H1 (cell line): ENCODE measurements around the gene ITGB1BP1. TPM values are rescaled to one million over a fixed set of nuclear protein-coding genes. Genes with fewer than 3 reads are reported as not detected.

Experiments used
- CTCF ChIA-PET: fragments of 300-600 bp; sonication (Branson Sonifier 250); formaldehyde crosslinking; loops from one replicate; lab custom pipeline; 2021; ENCODE audit not compliant: partially characterized antibody; lab: Charles Lee
- POLR2A ChIA-PET: fragments of 300-600 bp; sonication (Branson Sonifier 250); formaldehyde crosslinking; loops from one replicate; lab custom pipeline; 2021; ENCODE audit warnings: inconsistent platforms; ENCODE audit not compliant: partially characterized antibody; lab: Charles Lee
- DNase-seq, 2 experiments: peaks; one replicate each; pipeline versions ENCODE4 v3.0.0 to v3.0.0-alpha.2; 2010 to 2022; ENCODE audit warnings: low spot score in 2 of 2, low read depth in 1 of 2, mixed read lengths in 1 of 2
- FAIRE-seq: peaks from 2 replicates; lab custom pipeline; 2011; peaks lifted over from hg19 to GRCh38; lab: Jason Lieb, UNC
- H2AFZ ChIP-seq: 2 replicates; pipeline ENCODE4 v1.8.1; 2012; ENCODE audit warnings: low read length, inconsistent platforms
- H2AK5ac ChIP-seq: 2 replicates; pipeline ENCODE4 v1.6.1; 2013; ENCODE audit warnings: low read depth, low read length
- H2BK120ac ChIP-seq: replicated peaks from 2 replicates; pipeline ENCODE3; 2013; ENCODE audit warnings: low read depth, low read length, inconsistent platforms
- H2BK12ac ChIP-seq: 2 replicates; pipeline ENCODE4 v1.6.1; 2013; ENCODE audit warnings: low read depth, low read length
- H2BK15ac ChIP-seq: 2 replicates; pipeline ENCODE4 v1.6.1; 2013; ENCODE audit warnings: low read length
- H2BK20ac ChIP-seq: 2 replicates; pipeline ENCODE4 v1.6.1; 2013; ENCODE audit warnings: low read length
- H2BK5ac ChIP-seq: 2 replicates; pipeline ENCODE4 v1.6.1; 2013; ENCODE audit warnings: low read depth, low read length
- H3K14ac ChIP-seq: 2 replicates; pipeline ENCODE4 v1.6.1; 2013; ENCODE audit warnings: inconsistent platforms; ENCODE audit not compliant: insufficient read length
- H3K18ac ChIP-seq: 2 replicates; pipeline ENCODE4 v1.6.1; 2013; ENCODE audit warnings: low read length; ENCODE audit errors: extremely low read depth
- H3K23ac ChIP-seq: 2 replicates; pipeline ENCODE4 v1.6.1; 2013; ENCODE audit warnings: inconsistent platforms; ENCODE audit not compliant: insufficient read length
- H3K23me2 ChIP-seq: 2 replicates; pipeline ENCODE4 v1.6.1; 2013; ENCODE audit warnings: low read depth, low read length
- H3K27ac ChIP-seq: 2 replicates; pipeline ENCODE4 v1.6.1; 2011; ENCODE audit warnings: low read depth, low read length, inconsistent platforms
- H3K27me3 ChIP-seq, 4 experiments: replicated peaks in 1 of 4; 1 replicate in 1 of 4; 2 replicates in 3 of 4; pipeline versions ENCODE4 v1.6.1 to v1.8.1; 2011 to 2013; ENCODE audit warnings: low read length in 3 of 4, mild to moderate bottlenecking in 3 of 4, inconsistent platforms in 2 of 4, mixed read lengths in 2 of 4, moderate library complexity in 1 of 4; ENCODE audit not compliant: control insufficient read depth in 3 of 4, insufficient read depth in 3 of 4; ENCODE audit errors: extremely low read depth in 1 of 4
- H3K36me3 ChIP-seq, 4 experiments: 2 replicates each; pipeline versions ENCODE4 v1.6.1 to v1.8.1; 2011 to 2013; ENCODE audit warnings: mild to moderate bottlenecking in 4 of 4, low read length in 3 of 4, moderate library complexity in 2 of 4, control low read depth in 1 of 4, inconsistent platforms in 1 of 4; ENCODE audit not compliant: insufficient read depth in 4 of 4, control insufficient read depth in 2 of 4
- H3K4ac ChIP-seq: replicated peaks from 2 replicates; pipeline ENCODE3; 2013; ENCODE audit warnings: low read length, low read depth, mixed read lengths, inconsistent platforms; ENCODE audit not compliant: insufficient read length
- H3K4me1 ChIP-seq, 4 experiments: replicated peaks in 1 of 4; 1 replicate in 1 of 4; 2 replicates in 3 of 4; pipeline versions ENCODE4 v1.6.1 to v1.8.1; 2011 to 2013; ENCODE audit warnings: low read length in 3 of 4, inconsistent platforms in 2 of 4, mixed read lengths in 1 of 4; ENCODE audit not compliant: insufficient read depth in 4 of 4, control insufficient read depth in 3 of 4
- H3K4me2 ChIP-seq, 2 experiments: 2 replicates each; pipeline versions ENCODE4 v1.6.1 to v1.8.1; 2011 to 2013; ENCODE audit warnings: low read depth in 2 of 2, low read length in 2 of 2, control low read depth in 1 of 2, inconsistent platforms in 1 of 2, mild to moderate bottlenecking in 1 of 2; ENCODE audit not compliant: insufficient read depth in 1 of 2
- H3K4me3 ChIP-seq, 4 experiments: fragments of 200-600, 300-600 bp in 1 of 4; sonication (generic), shearing (Covaris generic), sonication (Bioruptor Twin) in 1 of 4; 2 replicates each; pipeline versions ENCODE4 v1.5.1 to v1.8.1; 2011 to 2016; ENCODE audit warnings: low read length in 4 of 4, low read depth in 3 of 4, control low read depth in 2 of 4, inconsistent platforms in 2 of 4, mild to moderate bottlenecking in 2 of 4, mixed read lengths in 1 of 4, moderate library complexity in 1 of 4; ENCODE audit not compliant: insufficient read depth in 2 of 4; ENCODE audit errors: extremely low read depth in 1 of 4
- H3K56ac ChIP-seq: replicated peaks from 2 replicates; pipeline ENCODE3; 2013; ENCODE audit warnings: low read depth, mild to moderate bottlenecking, mixed read lengths, low read length, inconsistent platforms; ENCODE audit not compliant: insufficient read length
- H3K79me1 ChIP-seq: 2 replicates; pipeline ENCODE4 v1.6.1; 2013; ENCODE audit warnings: low read depth, low read length, control low read depth
- H3K79me2 ChIP-seq, 2 experiments: 2 replicates each; pipeline versions ENCODE4 v1.6.1 to v1.8.1; 2012 to 2013; ENCODE audit warnings: low read length in 2 of 2, mild to moderate bottlenecking in 2 of 2, inconsistent platforms in 1 of 2; ENCODE audit not compliant: insufficient read depth in 2 of 2, control insufficient read depth in 1 of 2
- H3K9ac ChIP-seq, 4 experiments: replicated peaks in 1 of 4; 1 replicate in 1 of 4; 2 replicates in 3 of 4; pipeline versions ENCODE4 v1.6.1 to v1.8.1; 2011 to 2013; ENCODE audit warnings: low read depth in 3 of 4, low read length in 3 of 4, control low read depth in 2 of 4, mild to moderate bottlenecking in 2 of 4, moderate library complexity in 2 of 4, inconsistent platforms in 1 of 4; ENCODE audit errors: extremely low read depth in 1 of 4
- H3K9me3 ChIP-seq, 2 experiments: 2 replicates each; pipeline versions ENCODE4 v1.6.1 to v1.8.1; 2012 to 2013; ENCODE audit warnings: mild to moderate bottlenecking in 2 of 2, moderate library complexity in 2 of 2, control low read depth in 1 of 2, inconsistent platforms in 1 of 2, low read depth in 1 of 2, low read length in 1 of 2, mixed read lengths in 1 of 2; ENCODE audit not compliant: insufficient read depth in 2 of 2
- H4K20me1 ChIP-seq, 2 experiments: replicated peaks in 1 of 2; 2 replicates each; pipeline versions ENCODE3 to v1.8.1; 2011 to 2013; ENCODE audit warnings: inconsistent platforms in 2 of 2, low read length in 2 of 2, mild to moderate bottlenecking in 1 of 2; ENCODE audit not compliant: insufficient read depth in 2 of 2, control insufficient read depth in 1 of 2
- H4K5ac ChIP-seq: 2 replicates; pipeline ENCODE4 v1.6.1; 2013; ENCODE audit warnings: low read length, low read depth, mixed read lengths, inconsistent platforms; ENCODE audit not compliant: insufficient read length
- H4K8ac ChIP-seq: 2 replicates; pipeline ENCODE4 v1.8.0; 2013; ENCODE audit warnings: mild to moderate bottlenecking, moderate library complexity, low read length, inconsistent platforms; ENCODE audit not compliant: insufficient read depth; ENCODE audit errors: extremely low read depth
- H4K91ac ChIP-seq: replicated peaks from 2 replicates; pipeline ENCODE3; 2013; ENCODE audit warnings: low read length, mixed read lengths, inconsistent platforms; ENCODE audit not compliant: insufficient read length
- FOSL1 ChIP-seq: IDR thresholded peaks from 2 replicates; pipeline ENCODE4 v1.6.1; 2011; ENCODE audit warnings: mild to moderate bottlenecking, low read depth, low read length, moderate library complexity; ENCODE audit not compliant: insufficient read depth
- GABPA ChIP-seq: IDR thresholded peaks from 2 replicates; pipeline ENCODE4 v1.6.1; 2011; ENCODE audit warnings: mild to moderate bottlenecking, low read length, moderate library complexity, borderline replicate concordance; ENCODE audit not compliant: insufficient read depth
- KDM5A ChIP-seq: fragments of 200-600 bp; IDR thresholded peaks from 2 replicates; pipeline ENCODE4 v1.7.1; 2012; ENCODE audit warnings: mild to moderate bottlenecking, low read length, inconsistent platforms, mixed read lengths
- SP2 ChIP-seq: IDR thresholded peaks from 2 replicates; pipeline ENCODE4 v1.6.1; 2012; ENCODE audit warnings: mild to moderate bottlenecking, low read length, inconsistent platforms
- SP4 ChIP-seq: IDR thresholded peaks from 2 replicates; pipeline ENCODE4 v1.6.1; 2012; ENCODE audit warnings: low read length, inconsistent platforms
- SRF ChIP-seq: IDR thresholded peaks from 2 replicates; pipeline ENCODE4 v1.6.1; 2011; ENCODE audit warnings: mild to moderate bottlenecking, low read depth, low read length, moderate library complexity
- SUZ12 ChIP-seq: fragments of 200-600 bp; sonication (generic); IDR thresholded peaks from 2 replicates; pipeline ENCODE4 v1.6.1; 2012; ENCODE audit warnings: mild to moderate bottlenecking, inconsistent platforms, low read length, moderate library complexity, mixed read lengths
- WGBS, 2 experiments: shearing (Covaris generic) in 1 of 2; methylation state at CpG; one replicate each; pipeline versions ENCODE4 v1.1.6 to v1.1.7; 2013 to 2015; ENCODE audit warnings: low lambda C conversion rate in 2 of 2, mixed read lengths in 2 of 2, inconsistent platforms in 1 of 2, low coverage in 1 of 2, missing lambda C conversion rate in 1 of 2; ENCODE audit not compliant: insufficient replicate concordance in 2 of 2, insufficient coverage in 1 of 2, insufficient read length in 1 of 2; ENCODE audit errors: extremely low coverage in 1 of 2, missing lambda C conversion rate in 1 of 2; 5-methylcytosine and 5-hydroxymethylcytosine counted together
- polyA plus RNA-seq, 7 experiments: library from polyadenylated mRNA; depleted of rRNA in 3 of 7; stranded (reverse) in 5 of 7; unstranded in 2 of 7; fragments of >200 nt in 5 of 7; fragments of 200-250 nt in 2 of 7; gene quantifications; 1 replicate in 5 of 7; 2 replicates in 1 of 7; 4 replicates in 1 of 7; pipeline versions ENCODE4 v1.2.1 to v1.2.3, GENCODE V29; 2011 to 2013; ENCODE audit warnings: missing spikeins in 2 of 7, mixed read lengths in 2 of 7
- total RNA-seq: library from RNA; stranded (reverse); fragmentation: NEBNext Ultra II Directional; extraction: Animal tissue kit (Norgen Biotek cat#: 25700); gene quantifications from 2 replicates; pipeline ENCODE4 v1.2.1, GENCODE V29; 2021

The ITGB1BP1 gene
- total and polyA plus RNA-seq, 2 of the 8 experiments (the other 6 are each of a cell fraction or from before 2014, with no cell fraction given): 16.1 to 45.4 TPM

- Histone ChIP-seq H2AK5ac (no peak overlapping the region), H3K23me2 (no peaks in the 10 kb centered on the region), H3K79me2 (no peaks in the 10 kb centered on the region), H2AFZ (no peak overlapping the region), H3K79me1 (no peaks in the 10 kb centered on the region), H3K23ac (no peak overlapping the region), H3K18ac (no peak overlapping the region), H3K4me3 (no peak overlapping the region), H2BK120ac (no peak overlapping the region), H3K4me1 (peaks cover 0 to 9% (median 4%) of the 10 kb centered on the region in 4 experiments; a peak in 4 of 7 replicates), H2BK15ac (no peak overlapping the region), H4K20me1 (no peaks in the 10 kb centered on the region), H2BK12ac (no peak overlapping the region), H4K91ac (no peak overlapping the region), H4K8ac (no peak overlapping the region), H2BK5ac (no peak overlapping the region; the same call in 1 of the 2 replicates), H3K27me3 (no peaks in the 10 kb centered on the region), H2BK20ac (no peak overlapping the region), H3K4me2 (no peak overlapping the region), H3K9ac (no peak overlapping the region), H3K27ac (no peak overlapping the region; the same call in 1 of the 2 replicates), H3K56ac (no peak overlapping the region), H4K5ac (no peak overlapping the region), H3K36me3 (0 out of 8 replicates have a peak, but pooled peaks cover 0 to 4% (median 0%) of the 10 kb centered on the region in 4 experiments), H3K9me3 (no peaks in the 10 kb centered on the region), H3K14ac (no peak overlapping the region), H3K4ac (no peak overlapping the region)
- 92% methylated on average over 18 of the region's 18 CpGs; no CpG with 5 or more reads in 1 of the 2 experiments for WGBS, 2 experiments
- no peak for TF ChIP-seq SP2
- no peak for TF ChIP-seq SP4
- no peak for TF ChIP-seq SRF
- TF ChIP-seq KDM5A: no peak
- no peak for TF ChIP-seq GABPA
- no peak for TF ChIP-seq SUZ12
- TF ChIP-seq FOSL1: no peak
- ChIA-PET CTCF (interaction anchor here (0.8 to 12.1 kb wide), 4 partner anchors 8 to 232 kb away, joined by 3 to 106 read pairs (median 4); no protein-coding TSS in a partner anchor), POLR2A (no interaction called here)
- FAIRE-seq (no peak), DNase-seq (no peak)
Measured at GRCh38 chr2:9374071-9374730, 49.1 kb downstream of the ITGB1BP1 start.
